Measurements from ENCODE around the gene YIPF3.

YIPF3 gene

DNA sequence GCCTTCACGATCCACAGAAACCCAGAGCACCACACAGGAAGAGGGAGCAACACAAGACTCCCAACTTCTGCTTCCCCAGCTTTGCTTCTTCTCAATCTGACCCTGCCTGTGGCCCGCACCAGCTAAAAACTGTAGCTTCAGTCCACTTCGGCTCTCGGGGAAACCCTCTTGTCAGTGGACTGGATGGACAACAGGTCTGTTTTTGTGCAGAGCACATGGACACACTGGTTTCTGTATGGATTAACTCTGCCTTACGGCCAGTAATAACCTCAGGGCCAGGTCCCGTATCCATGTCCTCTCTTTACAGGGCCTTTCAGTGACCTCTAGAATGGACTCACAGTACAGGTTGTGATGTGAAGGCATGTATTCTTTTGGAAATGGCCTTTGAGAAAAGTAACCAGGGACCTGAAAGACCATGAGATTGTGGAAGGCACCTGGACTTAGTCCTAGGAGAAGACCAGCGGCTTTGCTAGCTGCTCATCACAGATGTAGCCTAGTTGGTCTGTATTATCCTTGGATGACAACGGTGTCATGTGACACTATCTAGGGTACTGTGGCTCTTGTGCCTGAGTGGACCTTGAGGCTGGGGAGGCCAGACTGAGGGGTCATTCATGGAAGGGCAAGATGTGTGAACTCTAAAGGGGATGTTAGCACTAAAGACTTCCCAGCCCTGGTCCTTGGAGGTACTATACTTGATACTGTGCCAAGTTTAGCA lies 6.0 kb upstream of the YIPF3 start:
- H3K9me3 ChIP-seq: no peaks in the 10 kb centered on the region
- no peak overlapping the region for H3K4me3 ChIP-seq (ENCODE audit: low read depth in 1 of 2, low read length in 1 of 2)
- H3K4me1 ChIP-seq (ENCODE audit: control insufficient read depth in 1 of 2, insufficient read depth in 1 of 2, low read depth in 1 of 2, low read length in 1 of 2): peaks cover 8% of the 10 kb centered on the region in 2 experiments
- TF ChIP-seq, protein P1, sequence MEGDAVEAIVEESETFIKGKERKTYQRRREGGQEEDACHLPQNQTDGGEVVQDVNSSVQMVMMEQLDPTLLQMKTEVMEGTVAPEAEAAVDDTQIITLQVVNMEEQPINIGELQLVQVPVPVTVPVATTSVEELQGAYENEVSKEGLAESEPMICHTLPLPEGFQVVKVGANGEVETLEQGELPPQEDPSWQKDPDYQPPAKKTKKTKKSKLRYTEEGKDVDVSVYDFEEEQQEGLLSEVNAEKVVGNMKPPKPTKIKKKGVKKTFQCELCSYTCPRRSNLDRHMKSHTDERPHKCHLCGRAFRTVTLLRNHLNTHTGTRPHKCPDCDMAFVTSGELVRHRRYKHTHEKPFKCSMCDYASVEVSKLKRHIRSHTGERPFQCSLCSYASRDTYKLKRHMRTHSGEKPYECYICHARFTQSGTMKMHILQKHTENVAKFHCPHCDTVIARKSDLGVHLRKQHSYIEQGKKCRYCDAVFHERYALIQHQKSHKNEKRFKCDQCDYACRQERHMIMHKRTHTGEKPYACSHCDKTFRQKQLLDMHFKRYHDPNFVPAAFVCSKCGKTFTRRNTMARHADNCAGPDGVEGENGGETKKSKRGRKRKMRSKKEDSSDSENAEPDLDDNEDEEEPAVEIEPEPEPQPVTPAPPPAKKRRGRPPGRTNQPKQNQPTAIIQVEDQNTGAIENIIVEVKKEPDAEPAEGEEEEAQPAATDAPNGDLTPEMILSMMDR (IDR thresholded peaks at IDR 0.05): no peak
- H3K27me3 ChIP-seq: no peaks in the 10 kb centered on the region
- peaks cover 48% of the 10 kb centered on the region for H3K36me3 ChIP-seq
- H3K27ac ChIP-seq: no peak overlapping the region

DNA sequence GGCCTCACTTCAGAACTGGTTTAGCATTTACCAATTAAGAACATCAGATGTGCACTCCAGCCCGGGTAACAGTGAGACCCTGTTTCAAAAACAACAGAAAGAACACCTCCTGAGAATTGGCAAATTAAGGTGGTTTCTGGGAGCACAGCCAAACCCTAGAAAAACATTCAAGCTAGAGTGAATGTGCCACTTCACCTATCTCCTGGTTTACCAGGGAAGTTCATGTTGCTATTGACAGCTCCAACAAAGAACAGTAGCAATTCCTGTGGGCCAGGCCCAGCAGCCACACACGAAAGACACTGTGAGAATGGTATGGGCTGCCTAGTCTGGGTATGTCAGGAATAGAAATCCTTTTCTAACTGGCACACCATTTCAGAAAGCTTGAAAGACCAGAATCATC lies 5.1 kb upstream of the YIPF3 start:
- H3K9me3 ChIP-seq: no peaks in the 10 kb centered on the region
- peaks cover 42% of the 10 kb centered on the region for H3K36me3 ChIP-seq
- H3K27me3 ChIP-seq: no peaks in the 10 kb centered on the region
- TF ChIP-seq, protein P1 (IDR thresholded peaks at IDR 0.05): no peak
- peaks cover 15 to 16% of the 10 kb centered on the region in 2 experiments for H3K4me1 ChIP-seq (ENCODE audit: control insufficient read depth in 1 of 2, insufficient read depth in 1 of 2, low read depth in 1 of 2, low read length in 1 of 2)
- H3K4me3 ChIP-seq (ENCODE audit: low read depth in 1 of 2, low read length in 1 of 2): no peak overlapping the region
- no peak overlapping the region for H3K27ac ChIP-seq

DNA sequence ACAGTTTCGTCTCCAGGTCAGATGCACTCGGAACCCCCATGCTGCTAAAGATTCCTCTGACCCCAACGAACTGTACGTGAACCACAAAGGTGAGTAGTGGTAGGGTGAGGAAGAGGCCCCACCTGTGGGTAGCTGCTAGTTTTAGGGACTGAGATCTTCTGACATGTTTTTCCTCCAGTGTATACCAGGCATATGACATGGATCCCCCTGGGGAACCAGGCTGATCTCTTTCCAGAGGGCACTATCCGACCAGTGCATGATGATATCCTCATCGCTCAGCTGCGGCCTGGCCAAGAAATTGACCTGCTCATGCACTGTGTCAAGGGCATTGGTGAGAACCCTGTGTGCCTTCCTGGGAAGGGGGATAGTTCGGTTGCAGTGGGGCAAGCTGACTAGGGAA lies 3.4 kb upstream of the YIPF3 start:
- H3K4me1 ChIP-seq (ENCODE audit: control insufficient read depth in 1 of 2, insufficient read depth in 1 of 2, low read depth in 1 of 2, low read length in 1 of 2): peaks cover 23 to 25% of the 10 kb centered on the region in 2 experiments
- TF ChIP-seq, protein P1 (IDR thresholded peaks at IDR 0.05): no peak
- H3K4me3 ChIP-seq (ENCODE audit: low read depth in 1 of 2, low read length in 1 of 2): no peak overlapping the region
- H3K27ac ChIP-seq: no peak overlapping the region
- no peaks in the 10 kb centered on the region for H3K9me3 ChIP-seq
- no peaks in the 10 kb centered on the region for H3K27me3 ChIP-seq
- H3K36me3 ChIP-seq: peaks cover 44% of the 10 kb centered on the region

DNA sequence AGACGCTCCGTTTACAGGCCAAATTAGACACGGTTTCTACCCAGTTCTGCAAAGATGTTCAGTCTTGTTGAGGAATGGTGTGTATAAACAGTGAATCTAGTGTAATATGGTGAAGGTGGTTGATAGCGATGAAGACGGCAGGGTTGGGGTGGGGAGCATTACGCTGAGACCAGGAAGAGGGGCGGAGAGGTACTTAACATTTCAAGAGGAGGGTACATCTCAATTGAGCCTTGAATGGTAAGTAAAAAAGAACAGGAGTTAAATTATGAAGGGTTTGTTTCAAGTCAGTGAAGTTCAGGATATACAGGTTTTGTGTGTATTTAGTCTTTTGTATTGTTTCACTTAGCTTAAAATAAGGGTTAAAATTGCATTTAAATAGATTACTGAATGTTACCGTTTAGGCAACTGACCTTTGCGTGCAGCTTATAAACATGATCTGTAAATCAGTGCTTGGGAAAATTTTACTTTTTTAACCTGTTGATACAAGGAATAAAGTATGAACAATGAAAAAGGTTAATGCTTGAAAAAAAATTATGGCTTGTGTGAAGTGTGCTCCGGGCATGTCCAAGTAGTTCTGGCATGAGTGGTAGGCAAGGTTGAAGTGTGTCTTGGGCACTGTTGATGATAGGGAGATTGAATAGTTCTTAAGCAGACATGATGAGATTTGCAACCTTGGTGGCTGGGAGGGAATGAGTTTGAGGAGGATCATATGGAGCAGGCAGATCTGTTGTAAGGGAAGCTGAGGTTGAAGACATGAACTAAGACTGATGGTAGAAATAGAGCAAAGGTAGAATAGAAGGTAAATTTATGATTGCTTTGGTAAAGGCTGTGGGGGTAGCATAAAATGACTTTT lies 1.0 kb upstream of the YIPF3 start:
- H3K36me3 ChIP-seq: peaks cover 48% of the 10 kb centered on the region
- peaks cover 30 to 35% of the 10 kb centered on the region in 2 experiments for H3K4me1 ChIP-seq (ENCODE audit: control insufficient read depth in 1 of 2, insufficient read depth in 1 of 2, low read depth in 1 of 2, low read length in 1 of 2)
- peak overlapping the region; percentile 92 to 96 for H3K4me3 ChIP-seq (ENCODE audit: low read depth in 1 of 2, low read length in 1 of 2)
- H3K27ac ChIP-seq: peak overlapping the region; percentile 94
- no peaks in the 10 kb centered on the region for H3K9me3 ChIP-seq
- no peaks in the 10 kb centered on the region for H3K27me3 ChIP-seq
- TF ChIP-seq, protein P1 (IDR thresholded peaks at IDR 0.05): no peak

DNA sequence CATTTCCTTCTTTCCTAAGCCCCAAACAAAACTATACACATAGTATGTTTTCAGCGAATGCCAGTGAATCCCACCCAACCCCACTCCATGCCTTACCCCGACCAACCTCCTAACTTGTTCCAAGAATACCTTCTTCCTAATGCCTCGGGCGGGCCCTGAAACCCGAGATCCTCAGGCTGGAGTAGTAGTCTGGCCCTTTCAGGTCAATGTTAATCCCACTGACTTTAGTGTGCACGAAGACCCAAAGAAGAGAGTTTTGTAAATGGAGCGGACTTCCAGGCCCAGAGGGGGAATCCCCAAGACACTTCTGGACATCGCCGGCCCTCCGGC lies 394 bp downstream of the YIPF3 start:
- Histone ChIP-seq H3K4me1 (ENCODE audit: control insufficient read depth in 1 of 2, insufficient read depth in 1 of 2, low read depth in 1 of 2, low read length in 1 of 2) (peaks cover 30 to 35% of the 10 kb centered on the region in 2 experiments), H3K4me3 (ENCODE audit: low read depth in 1 of 2, low read length in 1 of 2) (peak overlapping the region; percentile 92 to 96), H3K9me3 (no peaks in the 10 kb centered on the region), H3K27ac (peak overlapping the region; percentile 94), H3K27me3 (no peaks in the 10 kb centered on the region), H3K36me3 (peaks cover 53% of the 10 kb centered on the region)
- TF ChIP-seq, protein P1 (IDR thresholded peaks at IDR 0.05): no peak

All from neutrophil (primary cell).